IMR-90 (cell line): ENCODE data around the gene LAMB1. TPM values are rescaled to one million over a fixed set of nuclear protein-coding genes. Genes with fewer than 3 reads are reported as not detected.

ENCODE experiments used
- ATAC-seq: fragments of 200-7000 bp; cut with Tn5 transposase; 2 replicates; pipeline ENCODE4 v1.9.1; 2020; ENCODE audit warnings: low read depth, mild to moderate bottlenecking, moderate library complexity
- BruUV-seq: library from RNA; stranded (reverse); fragments of 400-500 nt; replicated peaks from 2 replicates; lab custom pipeline; 2021; lab: Mats Ljungman, UMichigan
- CTCF ChIA-PET: fragments of 300-600 bp; formaldehyde crosslinking; extraction: SDS; loops from one replicate; lab custom pipeline; 2021; ENCODE audit warnings: antibody characterized with exemption; lab: Yijun Ruan, JAX
- POLR2A ChIA-PET: fragments of 300-600 bp; sonication (Branson Sonifier 250); formaldehyde crosslinking; loops from one replicate; lab custom pipeline; 2022; ENCODE audit warnings: antibody characterized with exemption; ENCODE audit not compliant: unreplicated experiment; lab: Charles Lee
- DNase-seq: peaks from one replicate; pipeline ENCODE4 v3.0.0; 2013
- H2AFZ ChIP-seq: replicated peaks from 2 replicates; pipeline ENCODE3; 2013; ENCODE audit warnings: low read length, mild to moderate bottlenecking; ENCODE audit not compliant: poor library complexity
- H2AK5ac ChIP-seq: 2 replicates; pipeline ENCODE4 v1.6.1; 2013; ENCODE audit warnings: low read depth, low read length, inconsistent platforms
- H2AK9ac ChIP-seq: replicated peaks from 2 replicates; pipeline ENCODE3; 2013; ENCODE audit warnings: mild to moderate bottlenecking, low read depth, low read length, moderate library complexity; ENCODE audit not compliant: poor library complexity
- H2BK120ac ChIP-seq: 2 replicates; pipeline ENCODE4 v1.6.1; 2013; ENCODE audit warnings: low read depth, low read length, inconsistent platforms
- H2BK15ac ChIP-seq: 3 replicates; pipeline ENCODE4 v1.6.1; 2013; ENCODE audit warnings: low read depth, low read length, inconsistent platforms
- H2BK20ac ChIP-seq: 2 replicates; pipeline ENCODE4 v1.6.1; 2013; ENCODE audit warnings: low read depth, mild to moderate bottlenecking, inconsistent platforms, low read length, moderate library complexity
- H2BK5ac ChIP-seq: 2 replicates; pipeline ENCODE4 v1.6.1; 2013; ENCODE audit warnings: mild to moderate bottlenecking, low read depth, low read length, inconsistent platforms; ENCODE audit not compliant: poor library complexity, severe bottlenecking
- H3K14ac ChIP-seq: replicated peaks from 2 replicates; pipeline ENCODE4 v1.6.1; 2013; ENCODE audit warnings: low read depth, low read length, inconsistent platforms
- H3K18ac ChIP-seq: 2 replicates; pipeline ENCODE4 v1.6.1; 2013; ENCODE audit warnings: low read depth, low read length, control low read depth
- H3K23ac ChIP-seq: 2 replicates; pipeline ENCODE4 v1.6.1; 2013; ENCODE audit warnings: low read depth, low read length, inconsistent platforms
- H3K27ac ChIP-seq: 2 replicates; pipeline ENCODE4 v1.5.1; 2013; ENCODE audit warnings: mild to moderate bottlenecking, control low read depth, low read length; ENCODE audit not compliant: insufficient read depth
- H3K27me3 ChIP-seq: 2 replicates; pipeline ENCODE4 v1.6.1; 2013; ENCODE audit warnings: low read length; ENCODE audit not compliant: control insufficient read depth, insufficient read depth
- H3K36me3 ChIP-seq: 2 replicates; pipeline ENCODE4 v1.6.1; 2013; ENCODE audit warnings: low read length, mixed read lengths; ENCODE audit not compliant: control insufficient read depth, insufficient read depth
- H3K4ac ChIP-seq: 2 replicates; pipeline ENCODE4 v1.6.1; 2013; ENCODE audit warnings: low read depth, low read length, inconsistent platforms
- H3K4me1 ChIP-seq: 2 replicates; pipeline ENCODE4 v1.6.1; 2013; ENCODE audit warnings: low read length, mixed read lengths; ENCODE audit not compliant: control insufficient read depth, insufficient read depth
- H3K4me2 ChIP-seq: 2 replicates; pipeline ENCODE4 v1.6.1; 2013; ENCODE audit warnings: low read depth, mild to moderate bottlenecking, control low read depth, low read length, moderate library complexity
- H3K4me3 ChIP-seq: 2 replicates; pipeline ENCODE4 v1.5.1; 2013; ENCODE audit warnings: low read depth, mild to moderate bottlenecking, control low read depth, low read length, moderate library complexity; ENCODE audit not compliant: insufficient read depth
- H3K56ac ChIP-seq: 2 replicates; pipeline ENCODE4 v1.6.1; 2013; ENCODE audit warnings: low read length, inconsistent platforms; ENCODE audit not compliant: insufficient read depth; ENCODE audit errors: extremely low read depth
- H3K79me1 ChIP-seq, 2 experiments: 2 replicates each; pipeline ENCODE4 v1.6.1; 2013; ENCODE audit warnings: low read length in 2 of 2, inconsistent platforms in 1 of 2, low read depth in 1 of 2
- H3K9ac ChIP-seq: 2 replicates; pipeline ENCODE4 v1.6.1; 2013; ENCODE audit warnings: low read depth, low read length, control low read depth
- H3K9me1 ChIP-seq: 2 replicates; pipeline ENCODE4 v1.6.1; 2013; ENCODE audit warnings: low read length, inconsistent platforms; ENCODE audit not compliant: insufficient read depth
- H3K9me3 ChIP-seq: 2 replicates; pipeline ENCODE4 v1.6.1; 2013; ENCODE audit warnings: low read length; ENCODE audit not compliant: control insufficient read depth, insufficient read depth
- H4K20me1 ChIP-seq: 2 replicates; pipeline ENCODE4 v1.6.1; 2013; ENCODE audit warnings: low read length, inconsistent platforms; ENCODE audit not compliant: insufficient read depth
- H4K5ac ChIP-seq: 2 replicates; pipeline ENCODE4 v1.6.1; 2013; ENCODE audit warnings: mild to moderate bottlenecking, low read depth, low read length, control low read depth
- H4K8ac ChIP-seq, 2 experiments: 2 replicates each; pipeline ENCODE4 v1.6.1; 2013; ENCODE audit warnings: low read depth in 2 of 2, low read length in 2 of 2, control low read depth in 1 of 2, inconsistent platforms in 1 of 2
- H4K91ac ChIP-seq: 2 replicates; pipeline ENCODE4 v1.6.1; 2013; ENCODE audit warnings: low read depth, low read length, inconsistent platforms; ENCODE audit not compliant: insufficient read depth
- CHD1 ChIP-seq: IDR thresholded peaks from 2 replicates; pipeline ENCODE4 v1.6.1; 2012; ENCODE audit warnings: low read depth, low read length, improper control_type of control experiment
- MAFK ChIP-seq: IDR thresholded peaks from 2 replicates; pipeline ENCODE4 v1.6.1; 2012; ENCODE audit warnings: low read depth, low read length, improper control_type of control experiment
- MAZ ChIP-seq: IDR thresholded peaks from 2 replicates; pipeline ENCODE4 v1.6.1; 2012; ENCODE audit warnings: low read depth, mild to moderate bottlenecking, low read length, improper control_type of control experiment, moderate library complexity, borderline replicate concordance
- NFE2L2 ChIP-seq: fragments of 150-350 bp; IDR thresholded peaks from 2 replicates; pipeline ENCODE4 v1.6.1; 2016; ENCODE audit warnings: low read depth, mild to moderate bottlenecking, low read length
- RAD21 ChIP-seq: IDR thresholded peaks from 2 replicates; pipeline ENCODE4 v1.6.1; 2012; ENCODE audit warnings: low read length, improper control_type of control experiment
- whole genome bisulfite sequencing, 2 experiments: methylation state at CpG; one replicate each; pipeline versions ENCODE4 v1.1.5 to v1.1.7; 2013; ENCODE audit warnings: missing lambda C conversion rate in 2 of 2; ENCODE audit not compliant: insufficient read length in 1 of 2; ENCODE audit errors: extremely low coverage in 2 of 2; 5-methylcytosine and 5-hydroxymethylcytosine counted together
- dilution Hi-C: fragments of 300-500 bp; cut with HindIII; formaldehyde crosslinking; loops from one replicate; pipeline ENCODE4 v1.14.3; 2018; ENCODE audit warnings: low sequenced_read_pairs; ENCODE audit not compliant: unreplicated experiment
- in situ Hi-C: fragments of 300-500 bp; cut with MboI; formaldehyde crosslinking; loops from 3 replicates; pipeline ENCODE4 v1.14.3; 2019; ENCODE audit warnings: low sequenced_read_pairs, inconsistent platforms, mixed read lengths
- intact Hi-C: fragments of 100-400 bp; cut with micrococcal nuclease; formaldehyde crosslinking; loops from 2 replicates; pipeline ENCODE4 v1.10.0; 2022
- polyA plus RNA-seq, 3 experiments: library from polyadenylated mRNA; depleted of rRNA; stranded (reverse); fragments of >200 nt; gene quantifications; 2 replicates each; pipeline ENCODE4 v1.2.3, GENCODE V29; 2012; ENCODE audit warnings: low replicate concordance in 1 of 3
- total RNA-seq: library from RNA; depleted of rRNA; stranded (reverse); fragments of >200 nt; gene quantifications from 2 replicates; pipeline ENCODE4 v1.2.3, GENCODE V29; 2012

The LAMB1 gene
- total and polyA plus RNA-seq, 2 of the 4 experiments (the other 2 are of a cell fraction), result 114 to 117 TPM

- WGBS, 2 experiments, result no CpG with 5 or more reads among the region's 3 CpGs
- no peak overlapping the region for H2BK20ac ChIP-seq
- H2BK120ac ChIP-seq, result no peak overlapping the region
- H3K14ac ChIP-seq, result no peak overlapping the region
- no peaks in the 10 kb centered on the region for H4K20me1 ChIP-seq
- no peaks in the 10 kb centered on the region for H3K79me1 ChIP-seq
- no peak overlapping the region for H4K91ac ChIP-seq
- no peak overlapping the region for H3K23ac ChIP-seq
- BruUV-seq, result no TSS peak
- H2BK15ac ChIP-seq, result no peak overlapping the region
- no peaks in the 10 kb centered on the region for H3K9me3 ChIP-seq
- no peak overlapping the region for H3K56ac ChIP-seq
- H4K8ac ChIP-seq, result no peak overlapping the region
- in situ Hi-C loops, result no loop called here
- no peaks in the 10 kb centered on the region for H3K27me3 ChIP-seq
- dilution Hi-C loops, result no loop called here
- H2AK9ac ChIP-seq, result no peak overlapping the region
- ChIA-PET POLR2A (no interaction called here), CTCF (no interaction called here)
- intact Hi-C loops, result no loop called here
- no peak overlapping the region for H3K27ac ChIP-seq
- DNase-seq (no peak), ATAC-seq (no peak)
- H3K36me3 ChIP-seq, result no peaks in the 10 kb centered on the region
- no peak overlapping the region for H3K4me3 ChIP-seq
- H3K9me1 ChIP-seq, result 0 out of 2 replicates have a peak, but pooled peaks cover 3% of the 10 kb centered on the region
- no peak overlapping the region for H2AK5ac ChIP-seq
- no peak overlapping the region for H3K9ac ChIP-seq
- H3K4ac ChIP-seq, result no peak overlapping the region
- TF ChIP-seq RAD21, result no peak
- no peak for TF ChIP-seq MAFK
- TF ChIP-seq NFE2L2, result no peak
- TF ChIP-seq CHD1, result no peak
- TF ChIP-seq MAZ, result no peak
- no peak overlapping the region for H2BK5ac ChIP-seq
- H3K18ac ChIP-seq, result no peak overlapping the region
- H3K4me2 ChIP-seq, result no peak overlapping the region
- no peak overlapping the region for H2AFZ ChIP-seq
- H4K5ac ChIP-seq, result no peak overlapping the region
- H3K4me1 ChIP-seq, result peaks cover 3% of the 10 kb centered on the region; the same call in 1 of the 2 replicates
These were observed 34.2 kb upstream of the LAMB1 start for GRCh38 chr7:108037140-108037539.
